Measurements from ENCODE around the gene PROC.
"Not testable (repeated sequence)": the region's sequence is repeated elsewhere in the genome, so short reads cannot be mapped to it uniquely, and the experiment has no call there.

PROC gene

DNA sequence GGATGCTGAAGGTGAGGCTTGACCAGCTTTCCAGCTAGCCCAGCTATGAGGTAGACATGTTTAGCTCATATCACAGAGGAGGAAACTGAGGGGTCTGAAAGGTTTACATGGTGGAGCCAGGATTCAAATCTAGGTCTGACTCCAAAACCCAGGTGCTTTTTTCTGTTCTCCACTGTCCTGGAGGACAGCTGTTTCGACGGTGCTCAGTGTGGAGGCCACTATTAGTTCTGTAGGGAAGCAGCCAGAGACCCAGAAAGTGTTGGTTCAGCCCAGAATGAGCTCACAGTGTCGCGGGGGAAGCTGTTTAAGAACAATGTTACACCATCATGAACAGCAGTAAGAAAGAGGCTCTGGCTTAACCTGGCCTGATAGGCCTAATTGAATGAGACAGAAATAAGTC, 11.1 kb downstream of the PROC start:
- DNase-seq: no peak

DNA sequence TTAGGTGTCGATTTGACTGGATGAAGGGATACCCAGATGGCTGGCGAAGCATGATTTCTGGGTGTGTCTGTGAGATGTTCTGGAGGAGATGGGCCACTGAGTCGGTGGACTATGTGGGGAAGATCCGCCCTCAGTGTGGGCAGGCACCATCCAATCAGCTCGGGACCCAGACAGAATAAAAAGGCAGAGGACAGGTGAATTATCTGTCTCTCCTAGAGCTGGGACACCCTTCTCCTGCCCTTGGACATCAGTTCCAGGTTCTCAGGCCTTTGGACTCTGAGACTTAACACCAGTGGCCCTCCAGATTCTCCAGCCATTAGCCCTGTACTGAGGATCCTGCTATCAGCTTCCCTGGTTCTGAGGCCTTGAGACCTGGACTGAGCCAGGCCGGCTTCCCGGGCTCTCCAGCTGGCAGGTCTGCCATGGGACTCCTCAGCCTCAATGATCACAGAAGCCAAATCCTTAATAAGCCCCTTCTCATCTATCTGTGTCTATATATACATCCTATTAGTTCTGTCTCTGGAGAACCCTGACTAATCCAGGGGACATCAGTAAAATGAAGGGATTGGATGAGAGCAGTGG, 11.7 kb downstream of the PROC start:
- no peak for DNase-seq

DNA sequence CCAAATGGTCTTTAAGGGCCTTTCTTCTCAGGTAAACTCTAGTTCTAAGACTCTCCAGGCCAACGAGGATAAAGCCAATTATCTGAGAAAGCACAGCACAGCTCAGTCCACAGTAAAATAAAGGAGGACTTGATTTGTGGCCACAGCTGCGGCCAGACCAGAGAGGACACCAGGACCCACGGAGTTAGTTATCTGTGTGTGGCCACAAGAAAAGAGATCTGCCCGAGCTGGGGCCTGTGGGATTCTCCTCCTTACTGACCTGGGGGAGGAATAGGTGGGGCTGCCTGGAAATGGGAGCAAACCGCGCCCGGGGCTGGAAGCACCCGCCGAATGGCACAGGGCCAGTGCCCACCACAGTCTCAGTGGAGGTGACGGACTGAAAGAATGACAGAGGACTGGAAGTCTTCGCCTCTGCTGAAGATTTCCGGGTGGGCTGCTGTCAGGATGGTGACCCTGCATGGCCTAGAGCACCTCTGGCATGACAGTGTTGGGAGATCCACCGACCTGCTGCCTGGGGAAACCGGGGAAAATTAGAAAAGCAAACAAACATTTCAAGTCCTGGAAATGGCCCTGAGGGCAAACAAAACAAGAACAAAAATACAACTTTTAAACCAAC, 13.3 kb downstream of the PROC start:
- DNase-seq: no peak

DNA sequence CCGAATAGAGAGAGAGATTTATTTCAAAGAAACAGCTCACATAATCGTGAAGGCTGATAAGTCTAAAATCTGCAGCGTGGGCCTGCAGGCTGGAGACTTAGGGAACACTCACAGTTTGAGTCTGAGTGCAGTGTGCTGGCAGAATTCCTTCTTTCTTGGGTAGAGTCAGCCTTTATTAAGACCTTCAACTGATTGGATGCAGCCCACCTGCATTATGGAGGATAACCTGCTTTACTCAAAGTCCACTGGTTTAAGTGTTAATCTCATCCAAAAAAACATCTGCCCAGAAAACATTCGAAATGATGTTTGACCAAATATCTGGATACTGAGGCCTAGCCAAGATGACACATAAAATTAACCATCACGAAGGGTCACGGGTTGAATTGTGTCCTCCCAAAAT, 16.3 kb downstream of the PROC start:
- no peak for DNase-seq

DNA sequence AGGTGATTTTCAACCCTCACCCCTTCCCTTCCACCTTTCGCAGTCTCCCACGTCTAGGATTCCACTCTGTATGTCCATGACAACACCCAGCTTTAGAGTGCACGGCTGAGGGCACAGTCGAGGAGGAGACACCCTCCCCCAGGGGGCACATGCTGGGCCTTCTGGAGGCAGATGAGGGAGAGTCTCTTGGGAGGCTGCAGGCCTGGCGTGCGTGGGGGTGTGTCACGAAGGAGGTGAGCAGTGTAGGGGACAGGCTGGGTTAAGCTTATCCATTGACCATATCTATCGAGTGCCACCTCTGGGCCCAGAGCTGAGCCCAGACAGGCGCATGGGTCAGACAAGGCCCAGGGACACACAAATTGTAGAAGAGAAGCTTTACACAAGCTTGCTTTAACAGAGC, 18.8 kb downstream of the PROC start:
- no peak for DNase-seq

DNA sequence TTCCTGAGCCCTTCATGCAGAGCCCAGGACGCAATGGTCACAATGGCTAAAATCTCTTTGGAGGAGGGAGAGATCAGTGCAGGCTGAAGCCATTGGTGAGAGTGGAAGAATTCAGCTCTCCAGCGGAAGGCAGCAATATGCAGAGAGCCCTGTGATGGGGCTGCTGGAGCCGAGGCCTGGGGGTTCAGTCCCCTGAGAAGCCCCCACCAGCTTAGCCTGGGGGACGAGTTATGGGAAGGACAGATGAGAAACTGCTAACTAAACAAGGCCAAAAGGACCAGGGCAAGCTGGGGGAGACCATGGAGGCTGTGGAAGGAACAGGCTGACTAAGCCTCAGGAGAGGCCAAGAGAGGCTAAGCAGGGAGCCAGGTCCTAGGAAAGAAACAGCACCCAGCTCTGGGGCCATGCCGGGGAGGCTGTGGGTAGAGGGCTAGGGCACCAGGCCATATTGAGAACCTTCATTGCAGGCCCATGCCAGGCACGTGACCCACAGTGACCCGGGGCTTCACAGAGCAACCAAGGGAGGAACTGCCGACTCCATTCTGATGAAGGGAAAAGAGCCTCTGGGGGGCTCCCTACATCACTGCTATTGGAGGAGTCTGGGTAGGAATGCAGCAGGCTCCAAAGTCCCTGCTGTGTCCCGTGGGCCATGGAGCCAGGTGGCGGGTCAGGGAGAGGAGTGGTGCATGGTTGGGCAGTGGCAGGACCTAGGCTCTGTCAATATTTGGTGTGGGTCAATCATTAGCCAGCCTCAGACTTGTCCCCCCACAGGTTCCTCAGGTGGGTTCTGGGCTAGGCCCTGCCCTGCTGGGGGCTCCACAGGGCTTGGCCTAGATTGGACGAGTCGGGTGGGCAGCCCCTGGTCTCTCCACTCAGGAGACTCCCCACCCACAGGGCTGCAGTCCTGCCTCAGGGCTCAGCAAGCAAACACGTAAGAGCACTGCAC, 19.8 kb downstream of the PROC start:
- no peak for DNase-seq

DNA sequence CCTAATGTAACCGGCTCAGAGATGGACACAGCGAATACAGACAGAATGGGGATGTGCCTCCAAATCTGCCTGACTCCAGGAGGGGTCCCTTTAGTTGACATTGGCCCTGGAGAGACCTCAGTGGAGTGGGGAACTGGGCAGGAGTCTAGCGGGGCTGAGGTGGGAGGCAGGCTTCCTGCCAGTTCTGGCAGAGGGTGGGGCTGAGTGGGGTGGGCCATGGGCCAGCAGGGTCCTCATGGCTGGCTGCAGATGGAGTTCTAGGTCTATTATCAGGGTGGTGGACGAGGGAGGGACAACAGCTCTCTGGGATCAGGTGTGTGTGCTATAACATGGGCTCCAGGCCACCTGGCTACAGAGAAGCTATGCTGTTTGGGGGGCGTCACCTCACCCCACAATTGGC, 21.1 kb downstream of the PROC start:
- DNase-seq: no peak

DNA sequence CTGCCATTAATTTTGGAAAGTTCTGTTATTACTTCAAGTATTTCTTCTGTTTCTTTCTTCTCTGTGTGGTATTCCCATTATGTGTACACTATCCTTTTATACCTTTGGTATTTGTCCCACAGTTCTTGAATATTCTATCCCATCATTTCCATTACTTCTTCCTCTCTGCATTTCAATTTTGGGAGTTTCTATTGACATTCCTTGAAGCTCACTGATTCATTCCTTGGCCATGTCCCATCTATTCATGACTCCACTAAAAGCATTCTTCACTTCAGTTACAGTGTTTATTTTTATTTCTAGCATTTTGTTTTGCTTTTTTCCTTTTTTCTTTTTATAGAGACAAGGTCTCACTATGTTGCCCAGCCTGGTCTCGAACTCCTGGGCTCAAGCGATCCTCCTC, 30.3 kb downstream of the PROC start:
- no peak for DNase-seq

DNA sequence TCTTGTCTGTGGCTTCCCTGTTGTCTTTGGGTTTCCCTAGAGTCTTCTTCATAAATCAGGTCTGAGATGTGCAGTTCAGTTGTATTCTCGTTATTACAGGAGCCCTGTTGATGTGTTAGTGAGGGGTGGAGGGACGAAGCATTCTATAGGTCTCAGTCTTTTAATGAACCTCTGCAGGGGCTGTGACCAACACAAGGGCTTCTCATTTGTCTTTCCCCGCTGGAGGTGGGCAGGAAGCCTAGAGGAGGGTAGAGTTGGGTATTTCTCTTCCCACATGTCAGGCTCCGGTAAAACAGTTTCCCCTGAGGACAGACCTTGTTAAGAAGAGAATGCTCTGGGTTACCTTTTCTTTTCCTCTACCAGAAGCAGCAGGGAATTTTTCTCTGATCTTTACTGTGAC, 31.2 kb downstream of the PROC start:
- no peak for DNase-seq

DNA sequence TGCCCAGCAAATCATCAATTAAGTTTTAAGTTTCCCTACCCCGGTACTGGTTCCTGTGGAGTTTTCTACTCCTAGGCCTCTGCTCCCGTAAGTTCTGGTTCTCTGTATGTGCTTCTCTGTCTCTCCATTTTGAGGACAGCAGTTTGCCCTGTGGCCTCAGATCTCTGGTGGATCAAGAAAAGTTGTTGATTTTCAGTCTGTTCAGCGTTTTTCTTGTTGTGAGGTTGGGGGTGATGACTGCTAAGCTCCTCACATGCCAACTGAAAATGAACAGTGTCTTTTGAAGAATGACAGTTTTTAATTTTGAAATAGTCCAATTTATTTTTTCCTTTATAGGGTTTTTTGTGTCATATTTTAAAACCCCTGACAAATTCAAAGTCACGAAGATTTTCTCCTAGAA, 31.7 kb downstream of the PROC start:
- DNase-seq: no peak

DNA sequence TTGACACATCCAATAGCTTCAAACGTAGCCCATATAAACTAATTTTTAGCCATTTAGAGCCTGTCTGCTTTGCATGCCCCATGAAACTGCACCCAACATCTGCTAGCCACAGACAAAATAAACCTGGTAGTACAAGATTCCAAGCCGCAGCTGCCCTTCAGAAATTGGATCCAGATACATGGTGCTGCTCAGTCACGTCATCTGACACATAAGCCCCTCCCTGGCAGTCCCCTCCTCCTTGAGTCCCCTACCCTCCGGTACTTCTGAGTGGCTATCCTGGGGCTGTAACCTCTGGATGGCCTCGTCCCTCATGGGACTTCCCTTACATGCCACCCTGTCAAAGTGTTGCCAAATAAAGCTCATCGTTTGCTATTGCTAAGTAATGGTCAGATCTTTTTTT, 33.8 kb downstream of the PROC start:
- DNase-seq: no peak

DNA sequence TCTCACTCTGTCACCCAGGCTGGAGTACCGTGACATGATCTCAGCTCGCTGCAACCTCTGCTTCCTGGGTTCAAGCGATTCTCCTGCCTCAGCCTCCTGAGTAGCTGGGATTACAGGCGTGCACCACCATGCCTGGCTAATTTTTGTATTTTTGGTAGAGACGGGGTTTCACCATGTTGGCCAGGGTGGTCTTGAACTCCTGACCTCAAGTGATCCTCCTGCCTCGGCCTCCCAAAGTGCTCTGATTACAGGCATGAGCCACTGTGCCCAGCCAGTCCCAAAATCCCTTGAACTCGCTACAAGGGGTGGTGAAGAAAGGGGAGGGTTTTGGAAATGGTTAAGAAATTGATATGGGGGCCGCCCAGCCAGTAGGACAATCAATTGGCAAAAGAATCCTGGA, 34.2 kb downstream of the PROC start:
- not testable (repeated sequence) for DNase-seq

DNA sequence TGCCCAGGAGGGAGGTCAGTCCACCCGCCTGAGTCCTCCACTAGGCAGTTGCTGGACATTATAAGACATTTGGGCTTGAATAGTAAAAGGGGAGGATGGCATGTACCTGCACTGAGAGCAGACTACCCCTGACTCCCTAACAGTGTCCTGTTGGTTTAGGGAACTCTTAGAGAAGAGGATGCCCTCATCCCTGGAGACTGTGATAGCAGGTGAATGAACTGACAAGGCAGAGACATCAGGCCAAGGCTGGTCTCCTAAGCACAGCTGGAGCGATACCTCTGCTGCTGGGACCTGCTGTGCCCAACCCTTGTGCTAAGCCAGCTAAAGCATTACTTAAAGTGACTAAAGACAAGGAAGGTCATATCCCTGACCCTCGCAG, 34.8 kb downstream of the PROC start:
- DNase-seq: no peak

DNA sequence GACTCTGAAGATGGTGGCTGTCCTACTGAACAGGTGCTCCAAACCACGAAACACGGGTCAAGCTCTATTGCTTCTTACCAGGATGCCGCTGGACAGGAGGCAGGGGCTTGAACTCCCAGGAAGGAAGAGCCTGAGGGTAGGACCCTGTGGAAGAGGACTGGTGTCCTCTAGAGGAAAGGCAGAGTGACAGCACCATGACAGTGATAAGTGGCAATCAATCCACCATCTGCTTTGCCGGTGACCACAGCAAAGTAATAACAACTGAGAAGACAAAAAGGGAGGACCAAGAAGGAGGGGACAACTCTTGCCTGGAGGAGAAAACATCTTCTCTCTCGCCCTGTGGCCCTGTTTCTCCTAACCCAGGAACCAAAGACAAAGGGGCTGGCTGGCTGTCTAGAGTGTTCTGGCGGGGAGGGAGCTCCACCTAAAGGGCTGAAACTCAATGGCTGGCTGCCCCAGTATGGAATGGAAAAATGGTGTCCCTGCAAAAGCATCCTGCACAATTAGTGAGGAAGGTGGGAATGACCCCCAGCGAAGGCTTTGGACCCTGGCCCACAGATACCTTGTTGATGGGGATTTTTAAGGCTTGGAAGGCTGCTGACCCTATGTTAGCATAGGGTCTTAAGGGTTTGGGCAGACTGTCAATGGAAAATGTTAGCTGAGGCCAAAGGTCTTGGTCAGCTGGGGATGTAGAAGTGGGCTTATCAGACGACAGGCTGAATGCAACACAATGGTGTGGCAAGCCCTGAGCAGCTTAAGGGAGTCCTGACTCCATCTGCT, 35.4 kb downstream of the PROC start:
- DNase-seq: no peak

DNA sequence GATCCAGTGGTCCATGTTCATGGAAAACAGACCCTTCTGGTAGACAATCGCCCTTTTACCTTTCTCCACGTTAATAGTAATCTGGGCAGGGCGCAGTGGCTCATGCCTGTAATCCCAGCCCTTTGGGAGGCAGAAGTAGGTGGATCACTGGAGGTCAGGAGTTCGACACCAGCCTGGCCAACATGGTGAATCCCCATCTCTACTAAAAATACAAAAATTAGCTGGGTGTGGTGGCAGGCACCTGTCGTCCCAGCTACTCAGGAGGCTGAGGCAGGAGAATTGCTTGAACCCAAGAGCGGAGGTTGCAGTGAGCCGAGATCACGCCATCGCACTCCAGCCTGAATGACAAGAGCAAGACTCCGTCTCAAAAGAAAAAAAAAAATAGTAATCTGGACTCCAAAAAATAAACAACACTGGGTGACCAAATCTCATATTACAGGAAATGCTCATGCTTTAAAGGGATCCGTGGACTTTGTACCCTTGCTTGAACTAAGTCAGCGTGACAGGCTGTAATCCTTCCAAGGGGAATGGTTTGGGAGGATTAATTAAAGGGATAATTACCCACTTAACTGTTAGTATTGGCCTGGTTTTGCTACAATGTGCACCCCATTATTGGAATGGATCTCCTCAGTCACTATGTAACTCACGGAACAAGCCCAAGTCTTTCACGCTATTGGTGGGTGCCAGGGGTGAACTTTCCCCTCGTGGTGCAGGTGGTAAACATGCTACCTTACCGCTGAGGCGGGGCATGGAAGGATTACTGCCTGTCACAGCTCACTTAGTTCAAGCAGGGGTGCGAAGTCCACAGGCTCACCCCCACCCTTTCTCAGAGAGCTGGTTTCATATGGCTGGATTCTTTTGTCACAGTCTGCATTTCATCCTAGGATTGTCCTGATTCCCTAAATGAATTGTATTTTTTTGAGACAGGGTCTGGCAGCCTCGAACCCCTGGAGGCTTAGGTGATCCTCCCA, 36.7 kb downstream of the PROC start:
- DNase-seq: no peak

DNA sequence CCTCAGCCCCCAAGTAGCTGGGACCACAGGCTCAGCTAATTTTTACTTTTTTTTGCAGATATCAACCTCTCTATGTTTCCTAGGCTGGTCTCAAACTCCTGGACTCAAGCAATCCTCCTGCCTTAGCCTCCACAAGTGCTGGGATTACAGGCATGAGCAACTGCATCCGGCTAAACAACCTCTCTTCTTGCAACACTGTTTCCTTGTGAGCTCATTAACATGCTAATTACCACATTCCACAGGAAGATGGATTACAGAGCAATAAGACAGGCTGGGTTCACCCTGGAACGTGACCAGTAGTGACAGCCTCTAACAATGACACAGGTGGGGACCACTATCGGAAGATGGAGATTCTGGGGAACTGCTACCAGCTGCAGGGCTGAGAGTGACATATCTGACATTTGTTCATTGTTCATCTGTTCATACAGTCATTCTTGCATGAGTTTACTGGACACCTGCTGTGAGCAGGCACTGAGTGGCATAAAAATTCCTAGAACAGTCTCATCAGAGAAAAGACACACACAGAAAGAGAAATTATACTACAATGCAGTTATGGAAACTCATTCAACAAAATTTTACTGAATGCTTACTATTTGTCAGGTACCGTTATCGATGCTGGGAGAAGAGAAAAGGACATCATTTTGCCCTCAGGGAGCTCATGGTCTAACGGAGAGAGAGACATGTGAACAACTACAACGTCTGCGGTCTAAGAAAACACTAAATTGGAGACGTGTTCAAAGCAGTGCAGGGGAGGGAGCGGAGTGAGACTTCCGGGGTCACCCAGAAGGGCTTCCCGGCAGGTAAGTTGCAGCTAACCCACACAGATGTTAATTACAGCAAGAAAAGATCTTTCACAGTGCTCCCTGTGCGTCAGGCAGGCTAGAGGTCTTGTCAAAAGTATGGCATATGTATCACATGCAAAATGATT, 37.6 kb downstream of the PROC start:
- no peak for DNase-seq

DNA sequence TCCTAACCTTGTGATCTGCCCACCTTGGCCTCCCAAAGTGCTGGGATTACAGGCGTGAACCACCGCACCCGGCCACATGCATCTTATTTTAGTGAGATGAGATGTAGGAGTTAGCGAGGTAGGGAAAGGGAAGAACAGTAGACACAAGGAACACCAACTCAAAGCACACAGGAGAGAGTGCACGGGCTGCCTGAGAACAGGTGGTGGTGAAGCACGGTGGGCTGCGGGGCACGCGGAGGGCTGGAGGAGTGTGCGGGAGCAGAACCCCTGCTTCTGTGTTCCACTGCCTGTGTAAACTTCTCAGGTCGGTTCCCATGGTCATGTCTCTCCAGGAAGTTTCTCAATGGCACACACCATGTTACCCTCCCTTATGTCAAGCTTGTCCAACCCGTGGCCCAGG, 38.7 kb downstream of the PROC start:
- DNase-seq: no peak

DNA sequence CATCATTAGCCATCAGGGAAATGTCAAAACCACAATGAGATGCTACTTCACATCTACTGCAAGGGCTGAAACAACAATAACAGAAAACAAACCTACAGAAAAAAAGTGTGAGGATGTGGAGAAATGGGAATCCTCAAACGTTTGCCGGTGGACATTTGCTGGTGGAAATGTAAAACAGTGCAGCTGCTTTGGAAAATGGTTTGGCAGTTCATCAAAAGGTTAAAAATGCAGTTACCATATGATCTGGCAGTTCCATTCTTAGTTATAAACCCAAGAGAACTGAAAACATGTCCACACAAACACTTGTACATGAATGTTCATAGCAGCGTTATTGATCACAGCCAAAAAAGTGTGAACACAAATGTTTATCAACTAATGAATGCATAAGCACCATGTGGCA, 44.2 kb downstream of the PROC start:
- DNase-seq: no peak

DNA sequence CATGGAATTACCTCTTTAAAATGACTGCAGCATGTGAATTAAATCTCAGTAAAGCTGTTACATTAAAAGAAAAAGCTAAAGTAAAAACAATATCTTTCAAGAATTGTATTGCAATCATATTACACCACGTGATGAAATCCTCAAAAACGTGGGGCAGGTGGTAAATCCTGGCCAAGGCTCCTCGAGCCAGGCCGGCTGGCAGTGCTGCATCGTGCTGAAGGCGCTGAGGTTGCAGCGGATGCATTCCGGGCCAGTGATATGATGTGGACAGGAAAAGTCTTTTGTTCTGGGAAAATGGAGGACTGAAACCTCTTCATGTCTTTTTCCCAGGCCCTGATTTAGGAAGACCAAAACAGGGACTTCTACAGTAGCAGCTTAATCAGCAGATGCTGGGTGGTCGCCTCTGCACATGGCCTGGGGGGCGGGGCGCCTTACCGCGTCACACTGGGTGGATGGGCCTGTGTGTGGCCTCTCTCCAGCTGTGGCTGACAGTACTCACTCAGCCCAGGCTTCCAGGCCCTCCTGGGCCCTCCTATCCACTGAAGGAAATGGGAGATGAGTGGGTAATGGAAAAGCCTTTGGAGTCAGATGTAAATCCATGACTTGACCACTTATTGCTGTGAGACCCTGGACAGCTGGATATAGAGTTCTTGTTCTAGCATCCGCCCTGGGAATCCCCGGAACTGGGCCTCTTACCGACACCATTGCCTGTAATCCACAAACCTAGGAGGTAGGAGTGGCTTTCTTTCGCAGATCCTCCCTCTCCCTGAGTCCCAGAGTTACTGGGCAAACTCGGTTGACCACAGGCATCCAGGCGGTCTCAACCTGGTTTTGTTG, 45.1 kb downstream of the PROC start:
- no peak for DNase-seq

Data from DMS 273 treated with DMSO at 0.1 percent for 48 hours (cell line).